ENCODE measurements around the gene SLC8A1.

- TF ChIP-seq, protein P1, sequence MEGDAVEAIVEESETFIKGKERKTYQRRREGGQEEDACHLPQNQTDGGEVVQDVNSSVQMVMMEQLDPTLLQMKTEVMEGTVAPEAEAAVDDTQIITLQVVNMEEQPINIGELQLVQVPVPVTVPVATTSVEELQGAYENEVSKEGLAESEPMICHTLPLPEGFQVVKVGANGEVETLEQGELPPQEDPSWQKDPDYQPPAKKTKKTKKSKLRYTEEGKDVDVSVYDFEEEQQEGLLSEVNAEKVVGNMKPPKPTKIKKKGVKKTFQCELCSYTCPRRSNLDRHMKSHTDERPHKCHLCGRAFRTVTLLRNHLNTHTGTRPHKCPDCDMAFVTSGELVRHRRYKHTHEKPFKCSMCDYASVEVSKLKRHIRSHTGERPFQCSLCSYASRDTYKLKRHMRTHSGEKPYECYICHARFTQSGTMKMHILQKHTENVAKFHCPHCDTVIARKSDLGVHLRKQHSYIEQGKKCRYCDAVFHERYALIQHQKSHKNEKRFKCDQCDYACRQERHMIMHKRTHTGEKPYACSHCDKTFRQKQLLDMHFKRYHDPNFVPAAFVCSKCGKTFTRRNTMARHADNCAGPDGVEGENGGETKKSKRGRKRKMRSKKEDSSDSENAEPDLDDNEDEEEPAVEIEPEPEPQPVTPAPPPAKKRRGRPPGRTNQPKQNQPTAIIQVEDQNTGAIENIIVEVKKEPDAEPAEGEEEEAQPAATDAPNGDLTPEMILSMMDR (conservative IDR thresholded peaks at IDR 0.05; ENCODE audit: low read depth, low read length) = no peak
- TF ChIP-seq EZH2 (IDR thresholded peaks at IDR 0.05; ENCODE audit: borderline replicate concordance, low read depth, low read length, poor library complexity, severe bottlenecking) = no peak
Measured at GRCh38 chr2:40098786-40099470, 353.0 kb downstream of the SLC8A1 start.
